ENCODE data around the gene FAT2.

DNA sequence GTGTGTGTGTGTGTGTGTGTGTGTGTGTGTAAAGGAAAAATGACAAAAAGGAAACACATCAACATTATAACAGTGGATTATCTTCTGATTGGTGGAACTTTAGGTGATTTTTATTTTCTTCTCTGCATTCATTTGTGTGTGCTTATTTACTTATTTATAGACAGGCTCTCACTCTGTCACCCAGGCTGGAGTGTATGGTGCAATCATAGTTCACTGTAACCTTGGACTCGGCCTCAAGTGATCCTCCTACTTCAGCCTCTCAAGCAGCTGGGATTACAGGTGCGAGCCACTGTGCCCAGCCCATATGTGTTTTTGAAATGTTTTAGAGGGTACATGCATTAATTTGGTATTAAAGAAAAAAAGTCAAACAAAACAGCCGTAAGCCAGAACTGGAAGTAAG is 39.1 kb downstream of the FAT2 start:
- TF ChIP-seq, protein P1, sequence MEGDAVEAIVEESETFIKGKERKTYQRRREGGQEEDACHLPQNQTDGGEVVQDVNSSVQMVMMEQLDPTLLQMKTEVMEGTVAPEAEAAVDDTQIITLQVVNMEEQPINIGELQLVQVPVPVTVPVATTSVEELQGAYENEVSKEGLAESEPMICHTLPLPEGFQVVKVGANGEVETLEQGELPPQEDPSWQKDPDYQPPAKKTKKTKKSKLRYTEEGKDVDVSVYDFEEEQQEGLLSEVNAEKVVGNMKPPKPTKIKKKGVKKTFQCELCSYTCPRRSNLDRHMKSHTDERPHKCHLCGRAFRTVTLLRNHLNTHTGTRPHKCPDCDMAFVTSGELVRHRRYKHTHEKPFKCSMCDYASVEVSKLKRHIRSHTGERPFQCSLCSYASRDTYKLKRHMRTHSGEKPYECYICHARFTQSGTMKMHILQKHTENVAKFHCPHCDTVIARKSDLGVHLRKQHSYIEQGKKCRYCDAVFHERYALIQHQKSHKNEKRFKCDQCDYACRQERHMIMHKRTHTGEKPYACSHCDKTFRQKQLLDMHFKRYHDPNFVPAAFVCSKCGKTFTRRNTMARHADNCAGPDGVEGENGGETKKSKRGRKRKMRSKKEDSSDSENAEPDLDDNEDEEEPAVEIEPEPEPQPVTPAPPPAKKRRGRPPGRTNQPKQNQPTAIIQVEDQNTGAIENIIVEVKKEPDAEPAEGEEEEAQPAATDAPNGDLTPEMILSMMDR (conservative IDR thresholded peaks at IDR 0.05; ENCODE audit: low read length) = no peak
- no peak for TF ChIP-seq EZH2phosphoT487 (IDR thresholded peaks at IDR 0.05; ENCODE audit: borderline replicate concordance, low read depth, low read length)

Measured in OCI-LY7 (cell line).